ENCODE data around the gene SIMC1.
"Not testable (repeated sequence)": the region's sequence is repeated elsewhere in the genome, so short reads cannot be mapped to it uniquely, and the experiment has no call there.

The SIMC1 gene

GRCh38 chr5:176214466-176215021 is 23.7 kb upstream of the SIMC1 start:
- not testable (repeated sequence) for DNase-seq (ENCODE audit: low read depth in 3 of 3)

DNA sequence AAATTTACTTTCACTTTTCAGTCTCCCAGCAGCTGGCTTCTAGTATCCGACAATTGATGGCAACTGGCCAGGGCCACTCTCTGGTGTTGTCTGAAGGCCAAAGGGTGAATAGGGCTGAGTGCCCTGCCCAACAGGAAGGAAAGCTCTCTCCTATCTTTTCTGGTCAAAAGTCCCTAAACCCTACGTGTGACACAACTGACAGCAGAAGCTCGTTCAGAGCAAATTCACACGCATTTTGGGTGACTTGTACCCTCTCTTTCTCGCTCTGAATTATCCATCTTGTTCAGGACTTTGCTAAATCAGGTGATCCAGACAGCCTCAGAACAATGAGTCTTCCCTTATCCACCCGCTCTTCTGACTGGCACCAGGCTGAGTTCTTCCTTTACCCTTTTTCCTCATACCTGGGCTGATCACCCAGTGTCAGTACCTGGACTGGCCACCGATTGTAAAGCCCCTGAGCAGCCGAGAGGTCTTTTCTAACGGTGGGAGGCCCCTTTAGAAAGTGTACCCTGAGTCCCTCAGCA is 21.8 kb upstream of the SIMC1 start:
- not testable (repeated sequence) for DNase-seq (ENCODE audit: low read depth in 3 of 3)

DNA sequence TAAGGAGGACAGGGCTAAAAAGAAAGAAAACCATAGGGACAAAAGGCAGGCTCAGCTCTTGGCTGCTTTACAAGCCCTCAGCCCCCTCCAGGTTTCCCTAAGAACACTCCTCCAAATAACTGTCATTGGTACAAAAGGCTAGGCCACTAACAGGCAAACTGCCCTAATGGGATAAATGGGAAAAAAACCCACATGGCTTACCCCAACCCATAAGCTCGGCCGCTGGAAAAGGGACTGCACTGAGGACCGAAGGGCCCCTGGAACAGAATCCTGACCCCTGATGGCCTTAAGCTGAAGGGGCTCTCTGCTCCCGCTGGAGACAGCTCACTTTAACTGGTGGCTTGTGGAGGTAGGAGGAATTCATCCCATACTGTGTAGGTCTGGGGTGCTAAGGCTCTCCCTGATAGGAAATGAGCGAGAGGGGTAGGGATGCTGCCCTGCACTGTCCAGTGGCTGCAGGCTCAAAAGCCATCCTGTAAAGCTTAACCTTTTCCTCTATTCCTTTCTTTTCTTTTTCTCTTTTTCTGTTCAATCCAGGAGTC is 21.0 kb upstream of the SIMC1 start:
- not testable (repeated sequence) for DNase-seq (ENCODE audit: low read depth in 3 of 3)

DNA sequence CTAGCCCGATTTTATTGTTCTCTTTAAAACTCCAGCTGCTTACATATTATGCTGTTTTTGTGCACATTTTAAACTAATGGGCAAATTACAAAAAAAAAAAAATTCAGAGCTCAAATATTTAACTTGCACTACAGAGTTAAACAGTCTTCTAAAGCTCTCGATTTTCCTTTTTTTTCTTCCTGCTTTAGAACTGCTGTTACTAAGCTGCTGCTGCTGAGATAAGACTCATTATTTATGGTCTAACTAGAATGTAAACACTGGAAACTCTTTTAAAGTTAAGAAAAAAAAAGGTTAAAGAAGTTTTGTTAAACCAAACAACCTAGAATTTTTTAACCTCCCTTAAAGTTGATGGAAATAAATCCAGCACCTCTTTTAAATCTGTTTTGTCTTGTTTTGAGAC is 20.5 kb upstream of the SIMC1 start:
- DNase-seq (ENCODE audit: low read depth in 3 of 3), result not testable (repeated sequence)

- DNase-seq (ENCODE audit: low read depth in 3 of 3), result not testable (repeated sequence)
Observed at GRCh38 chr5:176222006-176222405, 16.2 kb upstream of the SIMC1 start.

GRCh38 chr5:176228358-176228757 is 9.9 kb upstream of the SIMC1 start:
- DNase-seq (ENCODE audit: low read depth in 3 of 3), result not testable (repeated sequence)

DNA sequence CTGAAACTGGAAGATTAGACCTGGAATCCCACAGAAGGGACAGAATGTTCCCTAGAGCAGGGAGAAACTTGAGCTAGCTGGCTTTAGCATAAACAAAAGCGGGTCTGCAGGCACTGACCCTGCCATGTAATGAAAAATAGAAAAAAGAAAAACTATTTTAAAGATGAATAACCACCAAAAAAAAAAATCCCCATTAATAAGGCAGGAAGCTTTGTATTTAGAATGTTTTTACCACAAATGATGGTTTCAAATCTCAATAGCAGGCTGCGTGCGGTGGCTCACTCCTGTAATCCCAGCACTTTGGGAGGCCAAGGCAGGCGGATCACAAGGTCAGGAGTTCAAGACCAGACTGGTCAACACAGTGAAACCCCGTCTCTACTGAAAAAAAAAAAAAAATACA is 5.0 kb upstream of the SIMC1 start:
- DNase-seq (ENCODE audit: low read depth in 3 of 3), result not testable (repeated sequence)

DNA sequence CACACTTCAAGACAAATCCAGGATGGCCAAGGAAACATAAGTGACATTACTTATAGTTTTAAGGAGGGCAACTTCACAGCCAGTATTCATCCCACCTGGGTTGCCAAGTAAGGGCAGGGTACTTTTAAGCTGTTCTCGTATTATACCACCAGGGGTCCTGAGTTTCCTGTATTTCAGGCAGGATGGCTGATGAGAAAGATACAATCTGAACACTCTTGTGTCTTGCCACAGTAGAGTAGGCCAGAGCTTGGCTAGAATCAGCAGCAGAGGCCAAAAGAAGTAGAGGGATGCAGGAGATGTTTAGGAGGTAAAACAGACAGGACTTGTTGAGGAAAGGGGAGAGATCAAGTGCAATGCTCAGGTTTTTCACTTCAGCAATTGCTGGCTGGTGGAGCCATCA is 3.1 kb upstream of the SIMC1 start:
- DNase-seq (ENCODE audit: low read depth in 3 of 3), result peak in 1 of 3 experiments; percentile 13

DNA sequence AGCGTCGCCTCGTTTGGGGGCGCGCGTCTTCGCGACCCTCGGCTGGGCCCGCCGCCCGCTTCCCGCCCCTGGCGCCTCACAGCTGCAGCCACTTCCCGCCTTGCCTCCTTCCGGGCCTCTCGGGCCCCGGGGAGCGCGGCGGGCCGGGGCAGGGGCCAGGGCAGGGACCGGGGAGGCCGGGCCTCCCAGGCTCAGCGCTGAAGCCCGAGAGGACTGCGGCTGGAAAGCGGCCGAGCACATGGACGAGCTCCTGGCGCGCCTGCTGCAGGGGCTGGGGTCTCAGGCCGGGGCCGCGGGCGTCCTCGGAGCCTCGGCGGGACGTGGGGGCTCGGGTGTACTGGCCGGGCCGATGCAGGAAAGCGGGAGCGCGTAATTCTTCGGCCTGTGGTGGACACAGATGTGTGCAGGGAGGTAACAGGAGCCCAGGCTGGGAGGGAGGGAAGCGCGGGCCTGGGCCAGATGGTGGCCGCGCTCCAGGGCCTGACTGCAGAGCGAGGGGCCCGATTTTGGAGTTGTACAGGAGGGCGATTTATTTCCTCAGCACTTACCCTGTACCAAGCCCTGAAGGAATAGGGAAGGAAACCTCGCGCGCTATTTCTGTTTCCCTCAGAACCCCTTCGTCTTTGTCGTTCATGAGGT is 540 bp downstream of the SIMC1 start:
- DNase-seq (ENCODE audit: low read depth in 3 of 3), result not testable (repeated sequence)

DNA sequence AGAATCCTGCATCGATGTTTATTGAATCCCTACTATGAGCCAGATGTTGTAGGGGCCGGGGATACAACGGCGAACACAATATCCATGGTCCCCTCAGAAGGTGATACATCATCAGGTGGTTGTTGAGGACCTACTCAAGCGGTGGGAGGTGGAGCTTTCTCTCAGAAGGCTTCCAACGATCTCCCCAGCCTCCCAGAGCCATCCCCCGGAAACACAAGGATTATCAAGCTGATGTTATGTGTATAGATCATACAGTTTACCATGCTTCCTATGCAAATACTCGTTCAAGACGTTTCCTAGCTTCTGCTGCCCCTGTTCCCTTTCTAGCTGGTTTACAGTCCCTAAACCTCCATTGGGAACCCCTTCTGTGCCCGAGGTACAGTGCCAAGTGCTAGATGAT is 1.1 kb downstream of the SIMC1 start:
- not testable (repeated sequence) for DNase-seq (ENCODE audit: low read depth in 3 of 3)

DNA sequence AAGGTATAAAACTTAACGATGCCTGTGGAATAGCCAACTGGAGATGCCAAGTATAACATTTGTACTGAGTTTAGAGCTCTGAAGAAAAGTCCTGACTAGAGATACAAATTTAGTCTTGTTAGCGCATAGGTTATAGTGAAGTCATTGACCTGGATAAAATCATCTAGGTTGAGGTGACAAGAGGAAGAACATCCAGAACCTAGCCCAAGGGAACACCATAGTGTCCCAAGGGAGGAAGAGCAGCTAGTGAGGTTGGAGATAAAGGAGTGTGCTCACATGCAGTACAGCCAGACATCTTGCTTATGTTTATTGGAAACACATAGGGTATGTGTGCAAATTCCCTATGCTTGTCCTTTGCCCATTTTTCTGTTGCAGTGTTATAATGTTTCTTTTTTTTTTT is 6.1 kb downstream of the SIMC1 start:
- not testable (repeated sequence) for DNase-seq (ENCODE audit: low read depth in 3 of 3)

DNA sequence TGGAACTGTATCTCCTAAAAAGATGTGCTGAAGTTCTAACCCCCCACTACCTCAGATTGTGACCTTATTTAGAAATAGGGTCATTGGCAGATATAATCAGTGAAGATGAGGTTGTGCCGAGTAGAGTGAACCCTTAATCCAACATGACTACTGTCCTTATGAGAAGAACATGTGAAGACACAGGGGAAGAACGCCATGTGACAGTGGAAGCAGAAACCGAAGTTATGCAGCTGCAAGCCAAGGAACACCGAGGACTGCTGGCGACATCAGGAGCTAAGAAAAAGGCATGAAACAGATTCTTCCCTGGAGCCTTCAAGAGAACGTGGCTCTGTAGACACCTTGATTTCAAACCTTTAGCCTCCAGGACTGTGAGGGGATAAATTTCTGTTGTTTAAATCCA is 6.8 kb downstream of the SIMC1 start:
- DNase-seq (ENCODE audit: low read depth in 3 of 3), result not testable (repeated sequence)

DNA sequence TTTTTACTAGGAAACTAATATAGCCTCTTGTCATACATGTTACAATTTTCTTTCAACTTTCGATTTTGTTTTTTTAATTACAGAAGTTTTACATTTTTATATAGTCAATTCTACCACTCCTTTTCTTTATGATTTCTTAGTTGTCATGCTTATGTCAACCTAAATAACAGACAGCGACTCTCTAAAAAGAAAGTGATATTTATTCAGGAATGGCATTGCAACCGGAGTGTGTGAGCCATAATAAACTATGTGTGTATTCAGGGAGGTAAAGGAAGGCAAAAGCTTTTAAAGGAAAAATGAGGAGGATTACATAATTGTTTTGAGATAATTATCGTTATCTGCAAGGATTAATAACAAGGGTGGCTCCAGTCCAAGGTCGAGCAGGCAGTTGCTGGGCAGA is 7.3 kb downstream of the SIMC1 start:
- DNase-seq (ENCODE audit: low read depth in 3 of 3), result not testable (repeated sequence)

GRCh38 chr5:176250691-176251090 is 12.5 kb downstream of the SIMC1 start:
- not testable (repeated sequence) for DNase-seq (ENCODE audit: low read depth in 3 of 3)

GRCh38 chr5:176252171-176252570 is 13.9 kb downstream of the SIMC1 start:
- DNase-seq (ENCODE audit: low read depth in 3 of 3), result not testable (repeated sequence)

- DNase-seq (ENCODE audit: low read depth in 3 of 3), result not testable (repeated sequence)
Observed at GRCh38 chr5:176253370-176254065, 15.3 kb downstream of the SIMC1 start.

DNA sequence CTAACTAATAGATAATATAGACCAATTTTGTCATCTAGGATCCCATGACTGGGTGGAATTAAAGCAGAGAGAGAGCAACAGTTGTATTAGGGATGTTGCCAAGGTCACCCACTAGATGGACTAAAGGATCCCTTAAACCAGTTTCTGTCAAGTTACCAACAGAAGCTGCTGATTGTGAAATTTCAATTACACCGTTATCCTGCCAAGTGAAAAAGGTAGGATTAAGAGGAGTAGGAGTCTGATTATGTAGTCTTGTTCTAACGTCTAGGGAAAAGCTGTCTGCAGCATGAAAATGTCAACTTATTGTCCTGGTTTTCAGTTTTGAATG is 15.8 kb downstream of the SIMC1 start:
- not testable (repeated sequence) for DNase-seq (ENCODE audit: low read depth in 3 of 3)

DNA sequence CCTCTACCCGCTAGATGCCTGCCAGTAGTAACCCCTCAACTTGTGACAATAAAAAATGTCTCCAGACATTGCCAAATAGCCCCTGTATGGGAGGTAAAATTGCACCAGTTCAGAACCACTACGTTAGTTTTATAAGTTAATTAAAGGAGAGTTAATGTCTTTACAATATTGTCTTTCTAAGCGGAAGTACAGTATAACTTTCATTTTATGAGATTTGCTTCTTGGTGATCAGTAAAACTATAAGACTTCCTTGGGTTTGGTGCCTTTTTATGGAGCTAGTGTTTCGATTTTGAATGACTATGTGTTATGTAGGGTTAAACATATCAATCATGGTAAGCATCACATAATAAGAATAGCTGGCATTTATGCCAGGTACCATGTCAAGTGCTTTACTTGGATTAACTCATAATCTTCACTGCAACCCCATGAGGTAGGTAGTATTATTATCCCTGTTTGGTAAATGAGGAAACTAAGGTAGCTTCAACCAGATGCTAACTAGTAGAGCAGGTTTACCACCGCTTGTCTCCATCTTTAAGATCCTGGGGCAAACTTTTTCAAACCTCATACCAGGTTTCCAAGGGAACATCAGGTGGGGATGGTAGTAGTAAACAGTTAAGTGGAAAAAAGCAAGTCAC is 19.8 kb downstream of the SIMC1 start:
- DNase-seq (ENCODE audit: low read depth in 3 of 3), result not testable (repeated sequence)

DNA sequence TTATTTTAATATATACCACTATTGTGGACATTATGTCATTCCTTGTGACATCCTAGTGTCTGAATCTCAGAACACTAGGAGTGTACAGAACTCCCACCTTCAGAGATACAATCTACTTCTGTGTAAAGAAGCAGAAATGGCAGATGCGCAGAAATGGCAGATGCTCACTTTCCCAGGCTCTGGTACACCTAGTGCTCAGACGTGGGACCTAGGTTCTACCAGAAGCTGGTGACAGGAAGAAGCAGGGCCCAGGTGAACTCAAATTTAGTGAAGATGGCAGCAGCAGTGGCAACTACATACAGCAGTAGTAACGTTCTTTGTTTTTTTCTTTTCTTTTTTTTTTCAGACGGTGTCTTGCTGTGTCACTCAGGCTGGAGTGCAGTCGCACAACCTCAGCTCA is 22.5 kb downstream of the SIMC1 start:
- not testable (repeated sequence) for DNase-seq (ENCODE audit: low read depth in 3 of 3)

DNA sequence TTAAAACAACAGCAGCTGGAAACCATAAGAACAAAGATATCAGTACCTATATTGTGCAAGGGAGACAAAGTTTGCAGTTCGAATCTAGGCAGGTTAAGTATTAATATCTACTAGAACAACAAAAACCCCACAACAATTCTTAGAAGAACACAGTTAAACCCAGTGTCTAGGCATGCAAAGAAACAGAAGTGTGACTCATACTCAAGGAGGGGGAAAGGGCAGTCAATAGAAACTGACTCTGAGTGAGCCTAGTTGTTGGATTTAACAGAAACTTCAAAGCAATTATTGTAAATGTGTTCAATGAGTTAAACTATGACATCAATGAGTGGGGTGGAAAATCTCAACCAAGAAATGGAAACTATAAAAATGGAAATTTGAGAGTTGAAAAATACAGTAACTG is 28.2 kb downstream of the SIMC1 start:
- DNase-seq (ENCODE audit: low read depth in 3 of 3), result not testable (repeated sequence)

- not testable (repeated sequence) for DNase-seq (ENCODE audit: low read depth in 3 of 3)
Observed at GRCh38 chr5:176289018-176289417, 50.8 kb downstream of the SIMC1 start.
